Neural cell (in vitro differentiated cells): ENCODE data around the gene KLK3.

Experiments used
- EP300 ChIP-seq: fragments of 450-650 bp; conservative IDR thresholded peaks from 2 replicates; pipeline ENCODE4 v1.6.1; 2014; ENCODE audit warnings: antibody characterized with exemption, mild to moderate bottlenecking, moderate library complexity; ENCODE audit not compliant: poor library complexity, severe bottlenecking
- EZH2 ChIP-seq: fragments of 200-600, 300-800 bp; shearing (Covaris generic), sonication (generic); IDR thresholded peaks from 2 replicates; pipeline ENCODE4 v1.6.1; 2014; ENCODE audit warnings: antibody characterized with exemption, low read length, borderline replicate concordance, mild to moderate bottlenecking; ENCODE audit not compliant: insufficient read depth, poor library complexity, severe bottlenecking
- POLR2AphosphoS5 ChIP-seq: IDR thresholded peaks from 2 replicates; pipeline ENCODE4 v1.6.1; 2012
- RAD21 ChIP-seq: fragments of 450-650 bp; conservative IDR thresholded peaks from 2 replicates; pipeline ENCODE4 v1.6.1; 2014; ENCODE audit warnings: antibody characterized with exemption, mild to moderate bottlenecking, moderate library complexity
- SMC3 ChIP-seq: fragments of 450-650 bp; conservative IDR thresholded peaks from 2 replicates; pipeline ENCODE4 v1.6.1; 2014; ENCODE audit warnings: antibody characterized with exemption, mild to moderate bottlenecking, moderate library complexity; ENCODE audit not compliant: poor library complexity
- TAF1 ChIP-seq: IDR thresholded peaks from 2 replicates; pipeline ENCODE4 v1.6.1; 2012; ENCODE audit warnings: low read depth
- TF ChIP-seq, protein P1 (sequence below): fragments of 450-650 bp; IDR thresholded peaks from 2 replicates; pipeline ENCODE4 v1.5.1; 2014; ENCODE audit warnings: antibody characterized with exemption, mild to moderate bottlenecking, moderate library complexity; ENCODE audit not compliant: poor library complexity, severe bottlenecking
- TF ChIP-seq, protein P2 (sequence below): IDR thresholded peaks from 2 replicates; pipeline ENCODE4 v1.6.1; 2012; ENCODE audit warnings: borderline replicate concordance

- TF ChIP-seq EP300 = no peak
- TF ChIP-seq, protein P1, sequence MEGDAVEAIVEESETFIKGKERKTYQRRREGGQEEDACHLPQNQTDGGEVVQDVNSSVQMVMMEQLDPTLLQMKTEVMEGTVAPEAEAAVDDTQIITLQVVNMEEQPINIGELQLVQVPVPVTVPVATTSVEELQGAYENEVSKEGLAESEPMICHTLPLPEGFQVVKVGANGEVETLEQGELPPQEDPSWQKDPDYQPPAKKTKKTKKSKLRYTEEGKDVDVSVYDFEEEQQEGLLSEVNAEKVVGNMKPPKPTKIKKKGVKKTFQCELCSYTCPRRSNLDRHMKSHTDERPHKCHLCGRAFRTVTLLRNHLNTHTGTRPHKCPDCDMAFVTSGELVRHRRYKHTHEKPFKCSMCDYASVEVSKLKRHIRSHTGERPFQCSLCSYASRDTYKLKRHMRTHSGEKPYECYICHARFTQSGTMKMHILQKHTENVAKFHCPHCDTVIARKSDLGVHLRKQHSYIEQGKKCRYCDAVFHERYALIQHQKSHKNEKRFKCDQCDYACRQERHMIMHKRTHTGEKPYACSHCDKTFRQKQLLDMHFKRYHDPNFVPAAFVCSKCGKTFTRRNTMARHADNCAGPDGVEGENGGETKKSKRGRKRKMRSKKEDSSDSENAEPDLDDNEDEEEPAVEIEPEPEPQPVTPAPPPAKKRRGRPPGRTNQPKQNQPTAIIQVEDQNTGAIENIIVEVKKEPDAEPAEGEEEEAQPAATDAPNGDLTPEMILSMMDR = no peak
- no peak for TF ChIP-seq POLR2AphosphoS5
- no peak for TF ChIP-seq TAF1
- no peak for TF ChIP-seq RAD21
- TF ChIP-seq EZH2 = no peak
- TF ChIP-seq, protein P2, sequence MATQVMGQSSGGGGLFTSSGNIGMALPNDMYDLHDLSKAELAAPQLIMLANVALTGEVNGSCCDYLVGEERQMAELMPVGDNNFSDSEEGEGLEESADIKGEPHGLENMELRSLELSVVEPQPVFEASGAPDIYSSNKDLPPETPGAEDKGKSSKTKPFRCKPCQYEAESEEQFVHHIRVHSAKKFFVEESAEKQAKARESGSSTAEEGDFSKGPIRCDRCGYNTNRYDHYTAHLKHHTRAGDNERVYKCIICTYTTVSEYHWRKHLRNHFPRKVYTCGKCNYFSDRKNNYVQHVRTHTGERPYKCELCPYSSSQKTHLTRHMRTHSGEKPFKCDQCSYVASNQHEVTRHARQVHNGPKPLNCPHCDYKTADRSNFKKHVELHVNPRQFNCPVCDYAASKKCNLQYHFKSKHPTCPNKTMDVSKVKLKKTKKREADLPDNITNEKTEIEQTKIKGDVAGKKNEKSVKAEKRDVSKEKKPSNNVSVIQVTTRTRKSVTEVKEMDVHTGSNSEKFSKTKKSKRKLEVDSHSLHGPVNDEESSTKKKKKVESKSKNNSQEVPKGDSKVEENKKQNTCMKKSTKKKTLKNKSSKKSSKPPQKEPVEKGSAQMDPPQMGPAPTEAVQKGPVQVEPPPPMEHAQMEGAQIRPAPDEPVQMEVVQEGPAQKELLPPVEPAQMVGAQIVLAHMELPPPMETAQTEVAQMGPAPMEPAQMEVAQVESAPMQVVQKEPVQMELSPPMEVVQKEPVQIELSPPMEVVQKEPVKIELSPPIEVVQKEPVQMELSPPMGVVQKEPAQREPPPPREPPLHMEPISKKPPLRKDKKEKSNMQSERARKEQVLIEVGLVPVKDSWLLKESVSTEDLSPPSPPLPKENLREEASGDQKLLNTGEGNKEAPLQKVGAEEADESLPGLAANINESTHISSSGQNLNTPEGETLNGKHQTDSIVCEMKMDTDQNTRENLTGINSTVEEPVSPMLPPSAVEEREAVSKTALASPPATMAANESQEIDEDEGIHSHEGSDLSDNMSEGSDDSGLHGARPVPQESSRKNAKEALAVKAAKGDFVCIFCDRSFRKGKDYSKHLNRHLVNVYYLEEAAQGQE = no peak
- TF ChIP-seq SMC3 = no peak
Observed at GRCh38 chr19:50843205-50843604, 11.5 kb upstream of the KLK3 start.
